HEK293 (cell line): Measurements from ENCODE around the gene NCKAP1.

ENCODE experiments used
- CTCF ChIA-PET: fragments of 350-600 bp; formaldehyde crosslinking; extraction: SDS; loops from one replicate; lab custom pipeline; 2021; ENCODE audit warnings: antibody characterized with exemption; lab: Yijun Ruan, JAX
- POLR2A ChIA-PET: fragments of 300-600 bp; formaldehyde crosslinking; extraction: SDS; loops from one replicate; lab custom pipeline; 2020; ENCODE audit warnings: antibody characterized with exemption, inconsistent platforms; lab: Yijun Ruan, JAX
- H3K27ac ChIP-seq: fragments of 200-500 bp; sonication (Bioruptor generic); 2 replicates; pipeline ENCODE4 v1.5.1; 2014; ENCODE audit warnings: low read depth, low read length, control low read depth, inconsistent platforms; ENCODE audit errors: extremely low read depth
- H3K36me3 ChIP-seq, 2 experiments: fragments of 200-500 bp in 1 of 2; sonication (Bioruptor generic) in 1 of 2; 1 replicate in 1 of 2; 2 replicates in 1 of 2; pipeline ENCODE4 v1.5.1; 2014 to 2017; ENCODE audit warnings: inconsistent platforms in 2 of 2, low read length in 2 of 2; ENCODE audit not compliant: control insufficient read depth in 2 of 2, insufficient read depth in 1 of 2
- H3K4me1 ChIP-seq: fragments of 200-500 bp; sonication (Bioruptor generic); 2 replicates; pipeline ENCODE4 v1.5.1; 2014; ENCODE audit warnings: mild to moderate bottlenecking, low read length, inconsistent platforms; ENCODE audit not compliant: control insufficient read depth, insufficient read depth
- H3K4me3 ChIP-seq: 2 replicates; pipeline ENCODE4 v1.5.1; 2011; ENCODE audit warnings: low read depth, mild to moderate bottlenecking, control low read depth, low read length, moderate library complexity
- H3K9me3 ChIP-seq: fragments of 200-500 bp; sonication (Bioruptor generic); 2 replicates; pipeline ENCODE4 v1.5.1; 2014; ENCODE audit warnings: low read depth, low read length, inconsistent platforms; ENCODE audit not compliant: control insufficient read depth, insufficient read depth
- EGR2 ChIP-seq: fragments of 450-650 bp; formaldehyde crosslinking; IDR thresholded peaks from 2 replicates; pipeline ENCODE4 v1.5.1; 2016; ENCODE audit warnings: low read depth, missing biosample characterization, missing genetic modification characterization
- GLIS2 ChIP-seq: fragments of 450-650 bp; formaldehyde crosslinking; IDR thresholded peaks from 2 replicates; pipeline ENCODE4 v1.5.1; 2016; ENCODE audit warnings: missing biosample characterization, missing genetic modification characterization
- MEIS1 ChIP-seq: sonication (generic); formaldehyde crosslinking; IDR thresholded peaks from 2 replicates; pipeline ENCODE4 v1.8.1; 2022; ENCODE audit warnings: missing genetic modification reagents, mild to moderate bottlenecking, borderline replicate concordance
- MZF1 ChIP-seq: fragments of 450-650 bp; formaldehyde crosslinking; IDR thresholded peaks from 2 replicates; pipeline ENCODE4 v1.5.1; 2017; ENCODE audit warnings: missing biosample characterization, missing genetic modification characterization, borderline replicate concordance
- RBAK ChIP-seq: fragments of 450-650 bp; formaldehyde crosslinking; IDR thresholded peaks from 2 replicates; pipeline ENCODE4 v1.5.1; 2016; ENCODE audit warnings: missing biosample characterization, missing genetic modification characterization
- SP2 ChIP-seq: fragments of 450-650 bp; formaldehyde crosslinking; IDR thresholded peaks from 2 replicates; pipeline ENCODE4 v1.5.1; 2016; ENCODE audit warnings: missing biosample characterization, missing genetic modification characterization
- SP3 ChIP-seq: fragments of 450-650 bp; formaldehyde crosslinking; IDR thresholded peaks from 2 replicates; pipeline ENCODE4 v1.5.1; 2016; ENCODE audit warnings: missing biosample characterization, missing genetic modification characterization
- ZFP3 ChIP-seq: fragments of 450-650 bp; formaldehyde crosslinking; IDR thresholded peaks from 2 replicates; pipeline ENCODE4 v1.5.1; 2016; ENCODE audit warnings: low read depth, missing biosample characterization, missing genetic modification characterization
- ZIC2 ChIP-seq: fragments of 450-650 bp; formaldehyde crosslinking; IDR thresholded peaks from 2 replicates; pipeline ENCODE4 v1.5.1; 2016; ENCODE audit warnings: missing biosample characterization, missing genetic modification characterization
- ZNF157 ChIP-seq: fragments of 450-650 bp; formaldehyde crosslinking; IDR thresholded peaks from 2 replicates; pipeline ENCODE4 v1.5.1; 2016; ENCODE audit warnings: missing biosample characterization, missing genetic modification characterization
- ZNF16 ChIP-seq: fragments of 450-650 bp; formaldehyde crosslinking; IDR thresholded peaks from 2 replicates; pipeline ENCODE4 v1.5.1; 2016; ENCODE audit warnings: low read depth, missing biosample characterization, missing genetic modification characterization
- ZNF19 ChIP-seq: fragments of 450-650 bp; formaldehyde crosslinking; IDR thresholded peaks from 2 replicates; pipeline ENCODE4; 2016; ENCODE audit warnings: missing biosample characterization, missing genetic modification characterization, low read depth
- ZNF223 ChIP-seq: fragments of 450-650 bp; formaldehyde crosslinking; IDR thresholded peaks from 2 replicates; pipeline ENCODE4 v1.5.1; 2016; ENCODE audit warnings: missing biosample characterization, missing genetic modification characterization
- ZNF23 ChIP-seq: fragments of 450-650 bp; formaldehyde crosslinking; IDR thresholded peaks from 2 replicates; pipeline ENCODE4 v1.5.1; 2016; ENCODE audit warnings: missing biosample characterization, missing genetic modification characterization, borderline replicate concordance
- ZNF239 ChIP-seq: fragments of 450-650 bp; formaldehyde crosslinking; IDR thresholded peaks from 2 replicates; pipeline ENCODE4 v1.5.1; 2016; ENCODE audit warnings: missing biosample characterization, missing genetic modification characterization
- ZNF248 ChIP-seq: fragments of 450-650 bp; formaldehyde crosslinking; IDR thresholded peaks from 2 replicates; pipeline ENCODE4 v1.5.1; 2017; ENCODE audit warnings: missing biosample characterization, missing genetic modification characterization
- ZNF350 ChIP-seq: fragments of 450-650 bp; formaldehyde crosslinking; IDR thresholded peaks from 2 replicates; pipeline ENCODE4 v1.5.0; 2017; ENCODE audit warnings: missing biosample characterization, mild to moderate bottlenecking, missing genetic modification characterization
- ZNF366 ChIP-seq: fragments of 450-650 bp; formaldehyde crosslinking; conservative IDR thresholded peaks from 2 replicates; pipeline ENCODE4 v1.5.1; 2016; ENCODE audit warnings: missing biosample characterization, missing genetic modification characterization
- ZNF404 ChIP-seq: fragments of 450-650 bp; formaldehyde crosslinking; IDR thresholded peaks from 2 replicates; pipeline ENCODE4 v1.5.1; 2017; ENCODE audit warnings: missing biosample characterization, missing genetic modification characterization
- ZNF426 ChIP-seq: fragments of 450-650 bp; formaldehyde crosslinking; IDR thresholded peaks from 2 replicates; pipeline ENCODE4 v1.5.1; 2017; ENCODE audit warnings: missing biosample characterization, missing genetic modification characterization, mild to moderate bottlenecking, inconsistent platforms, moderate library complexity
- ZNF544 ChIP-seq: fragments of 450-650 bp; formaldehyde crosslinking; IDR thresholded peaks from 2 replicates; pipeline ENCODE4 v1.5.0; 2017; ENCODE audit warnings: missing biosample characterization, missing genetic modification characterization
- ZNF558 ChIP-seq: fragments of 450-650 bp; formaldehyde crosslinking; IDR thresholded peaks from 2 replicates; pipeline ENCODE4 v1.5.1; 2016; ENCODE audit warnings: missing biosample characterization, missing genetic modification characterization
- ZNF561 ChIP-seq: fragments of 450-650 bp; IDR thresholded peaks from 2 replicates; pipeline ENCODE4 v1.5.1; 2018; ENCODE audit warnings: missing biosample characterization, missing genetic modification characterization, borderline replicate concordance
- ZNF629 ChIP-seq: fragments of 450-650 bp; formaldehyde crosslinking; IDR thresholded peaks from 2 replicates; pipeline ENCODE4 v1.5.1; 2017; ENCODE audit warnings: missing biosample characterization, missing genetic modification characterization
- ZNF658 ChIP-seq: fragments of 450-650 bp; formaldehyde crosslinking; IDR thresholded peaks from 2 replicates; pipeline ENCODE4; 2016; ENCODE audit warnings: missing biosample characterization, missing genetic modification characterization
- ZNF660 ChIP-seq: fragments of 450-650 bp; IDR thresholded peaks from 2 replicates; pipeline ENCODE4 v1.5.1; 2018; ENCODE audit warnings: missing biosample characterization, mild to moderate bottlenecking, missing genetic modification characterization
- ZNF785 ChIP-seq: fragments of 450-650 bp; formaldehyde crosslinking; IDR thresholded peaks from 2 replicates; pipeline ENCODE4 v1.5.1; 2016; ENCODE audit warnings: missing biosample characterization, missing genetic modification characterization
- TF ChIP-seq, protein P1 (sequence below): fragments of 450-650 bp; formaldehyde crosslinking; IDR thresholded peaks from 2 replicates; pipeline ENCODE4 v1.5.1; 2016; ENCODE audit warnings: missing biosample characterization, missing genetic modification characterization
- TF ChIP-seq, protein P2 (sequence below): fragments of 450-650 bp; formaldehyde crosslinking; IDR thresholded peaks from 2 replicates; pipeline ENCODE4; 2016; ENCODE audit warnings: missing biosample characterization, missing genetic modification characterization
- TF ChIP-seq, protein P3 (sequence below): fragments of 450-650 bp; formaldehyde crosslinking; IDR thresholded peaks from 2 replicates; pipeline ENCODE4 v1.5.1; 2017; ENCODE audit warnings: missing biosample characterization, missing genetic modification characterization
- TF ChIP-seq, protein P4 (sequence below): fragments of 450-650 bp; formaldehyde crosslinking; IDR thresholded peaks from 2 replicates; pipeline ENCODE4 v1.5.1; 2016; ENCODE audit warnings: missing biosample characterization, missing genetic modification characterization

NCKAP1 gene

DNA sequence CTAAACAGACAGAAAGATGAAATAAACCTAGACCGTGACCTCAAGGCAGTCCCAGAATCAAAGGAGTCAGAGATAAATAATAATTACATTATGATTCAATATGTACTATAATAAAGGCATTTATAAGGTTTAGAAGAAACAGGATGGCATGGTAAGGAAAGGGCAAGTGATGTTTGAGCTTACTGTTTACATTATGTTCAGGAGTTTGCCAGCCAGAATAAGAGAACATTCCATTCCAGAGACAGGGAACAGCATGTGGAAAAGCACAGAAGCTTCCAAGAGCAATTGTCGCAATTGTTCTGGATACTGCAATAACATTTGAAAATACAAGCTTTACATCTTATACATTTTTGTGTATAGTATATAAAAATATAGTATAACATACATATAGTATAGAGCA, 121.8 kb downstream of the NCKAP1 start:
- Histone ChIP-seq H3K36me3 (peaks cover 0 to 27% of the 10 kb centered on the region in 2 experiments; a peak in 2 of 3 replicates), H3K4me1 (peaks cover 10% of the 10 kb centered on the region), H3K4me3 (no peak overlapping the region)
- TF ChIP-seq ZIC2 (tag by site-specific recombination): no peak
- TF ChIP-seq ZNF660: no peak
- TF ChIP-seq ZNF19 (tag by site-specific recombination): no peak
- TF ChIP-seq SP2 (tag by site-specific recombination): no peak
- TF ChIP-seq ZNF785: no peak
- no peak for TF ChIP-seq ZNF23 (tag by site-specific recombination)
- TF ChIP-seq ZNF404 (tag by site-specific recombination): no peak
- TF ChIP-seq ZFP3: no peak
- no peak for TF ChIP-seq ZNF561 (tag by site-specific recombination)
- TF ChIP-seq GLIS2 (tag by site-specific recombination): no peak
- no peak for TF ChIP-seq EGR2
- TF ChIP-seq ZNF558 (tag by site-specific recombination): no peak
- TF ChIP-seq MZF1 (tag by site-specific recombination): no peak
- no peak for TF ChIP-seq ZNF544 (tag by site-specific recombination)
- no peak for TF ChIP-seq ZNF239 (tag by site-specific recombination)
- no peak for TF ChIP-seq MEIS1 (CRISPR knock-in tag)
- no peak for TF ChIP-seq ZNF157 (tag by site-specific recombination)
- TF ChIP-seq ZNF350 (tag by site-specific recombination): no peak
- TF ChIP-seq ZNF248: no peak
- TF ChIP-seq, all 188 proteins: peak for 0
- Histone ChIP-seq H3K9me3 (no peaks in the 10 kb centered on the region), H3K27ac (no peak overlapping the region)
- CTCF ChIA-PET: interaction anchor here (0.5 to 0.9 kb wide), 3 partner anchors 49 to 418 kb away, joined by 4 to 5 read pairs (median 5); no protein-coding TSS in a partner anchor
- POLR2A ChIA-PET: interaction anchor here (0.6 kb wide), 1 partner anchor 14 kb away, joined by 5 read pairs; no protein-coding TSS in a partner anchor

DNA sequence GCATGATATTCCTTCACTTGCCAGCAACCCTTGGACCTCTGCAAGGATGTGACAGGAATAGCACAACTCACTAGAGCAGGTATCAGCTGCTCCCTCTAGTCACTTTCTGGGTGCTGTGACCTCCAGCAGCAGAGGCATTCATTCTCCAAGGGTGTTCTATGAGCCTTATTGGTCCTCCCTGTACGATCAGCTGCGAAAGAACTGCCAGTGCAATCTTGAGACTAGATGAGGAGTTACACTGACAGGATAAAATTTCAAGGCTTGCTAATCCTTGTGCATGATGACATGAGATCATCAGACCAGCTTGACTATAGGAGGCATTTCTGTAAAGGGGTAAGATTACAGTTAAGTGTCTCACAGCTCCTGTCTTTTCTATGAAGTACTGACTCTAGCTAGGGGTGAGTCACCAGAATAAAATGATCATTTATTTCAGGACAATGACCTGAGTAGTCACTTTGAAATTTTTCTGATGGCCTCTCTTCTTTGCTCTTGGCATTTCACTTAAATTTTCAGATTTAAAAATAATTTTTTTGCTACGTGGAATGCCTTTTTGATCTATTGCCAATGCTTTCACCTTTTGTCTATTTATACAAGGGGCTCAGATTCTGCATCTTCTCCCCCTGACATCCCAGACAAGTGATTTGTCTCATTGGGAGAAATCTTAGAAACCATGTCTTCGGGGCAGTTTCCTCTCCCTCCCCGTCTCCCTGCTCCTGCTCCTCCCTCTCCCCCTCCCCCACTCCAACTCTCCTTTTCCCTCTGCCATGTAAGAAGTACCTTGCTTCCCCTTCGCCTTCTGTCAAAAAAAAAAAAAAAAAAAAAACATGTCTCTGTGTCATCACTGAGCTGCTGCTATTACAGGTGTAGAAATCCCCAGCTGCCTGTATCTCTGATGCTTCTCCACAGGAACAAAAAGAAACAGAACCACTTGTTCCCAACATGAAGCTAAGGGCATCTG, 122.6 kb downstream of the NCKAP1 start:
- Histone ChIP-seq H3K4me3 (no peak overlapping the region), H3K4me1 (peaks cover 10% of the 10 kb centered on the region), H3K36me3 (peaks cover 0 to 28% of the 10 kb centered on the region in 2 experiments; a peak in 2 of 3 replicates), H3K9me3 (no peaks in the 10 kb centered on the region), H3K27ac (no peak overlapping the region)
- ChIA-PET CTCF (interaction anchor here (0.5 to 1.5 kb wide), 3 partner anchors 32 to 419 kb away, joined by 3 to 5 read pairs (median 4); no protein-coding TSS in a partner anchor), POLR2A (interaction anchor here (0.6 kb wide), 1 partner anchor 15 kb away, joined by 5 read pairs; no protein-coding TSS in a partner anchor)
- TF ChIP-seq ZNF223 (no peak), RBAK (tag by site-specific recombination) (no peak), ZNF366 (tag by site-specific recombination) (peak; percentile 95), ZNF248 (no peak), ZNF404 (tag by site-specific recombination) (no peak), ZNF426 (tag by site-specific recombination) (no peak), ZNF658 (no peak), ZNF629 (peak; percentile 91), ZNF16 (tag by site-specific recombination) (no peak), SP3 (tag by site-specific recombination) (no peak)
- TF ChIP-seq, protein P1, sequence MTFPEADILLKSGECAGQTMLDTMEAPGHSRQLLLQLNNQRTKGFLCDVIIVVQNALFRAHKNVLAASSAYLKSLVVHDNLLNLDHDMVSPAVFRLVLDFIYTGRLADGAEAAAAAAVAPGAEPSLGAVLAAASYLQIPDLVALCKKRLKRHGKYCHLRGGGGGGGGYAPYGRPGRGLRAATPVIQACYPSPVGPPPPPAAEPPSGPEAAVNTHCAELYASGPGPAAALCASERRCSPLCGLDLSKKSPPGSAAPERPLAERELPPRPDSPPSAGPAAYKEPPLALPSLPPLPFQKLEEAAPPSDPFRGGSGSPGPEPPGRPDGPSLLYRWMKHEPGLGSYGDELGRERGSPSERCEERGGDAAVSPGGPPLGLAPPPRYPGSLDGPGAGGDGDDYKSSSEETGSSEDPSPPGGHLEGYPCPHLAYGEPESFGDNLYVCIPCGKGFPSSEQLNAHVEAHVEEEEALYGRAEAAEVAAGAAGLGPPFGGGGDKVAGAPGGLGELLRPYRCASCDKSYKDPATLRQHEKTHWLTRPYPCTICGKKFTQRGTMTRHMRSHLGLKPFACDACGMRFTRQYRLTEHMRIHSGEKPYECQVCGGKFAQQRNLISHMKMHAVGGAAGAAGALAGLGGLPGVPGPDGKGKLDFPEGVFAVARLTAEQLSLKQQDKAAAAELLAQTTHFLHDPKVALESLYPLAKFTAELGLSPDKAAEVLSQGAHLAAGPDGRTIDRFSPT (tag by site-specific recombination): peak; percentile 90
- TF ChIP-seq, protein P2, sequence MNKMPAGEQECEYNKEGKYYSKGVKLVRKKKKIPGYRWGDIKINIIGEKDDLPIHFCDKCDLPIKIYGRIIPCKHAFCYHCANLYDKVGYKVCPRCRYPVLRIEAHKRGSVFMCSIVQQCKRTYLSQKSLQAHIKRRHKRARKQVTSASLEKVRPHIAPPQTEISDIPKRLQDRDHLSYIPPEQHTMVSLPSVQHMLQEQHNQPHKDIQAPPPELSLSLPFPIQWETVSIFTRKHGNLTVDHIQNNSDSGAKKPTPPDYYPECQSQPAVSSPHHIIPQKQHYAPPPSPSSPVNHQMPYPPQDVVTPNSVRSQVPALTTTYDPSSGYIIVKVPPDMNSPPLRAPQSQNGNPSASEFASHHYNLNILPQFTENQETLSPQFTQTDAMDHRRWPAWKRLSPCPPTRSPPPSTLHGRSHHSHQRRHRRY (tag by site-specific recombination): no peak
- TF ChIP-seq, protein P3, sequence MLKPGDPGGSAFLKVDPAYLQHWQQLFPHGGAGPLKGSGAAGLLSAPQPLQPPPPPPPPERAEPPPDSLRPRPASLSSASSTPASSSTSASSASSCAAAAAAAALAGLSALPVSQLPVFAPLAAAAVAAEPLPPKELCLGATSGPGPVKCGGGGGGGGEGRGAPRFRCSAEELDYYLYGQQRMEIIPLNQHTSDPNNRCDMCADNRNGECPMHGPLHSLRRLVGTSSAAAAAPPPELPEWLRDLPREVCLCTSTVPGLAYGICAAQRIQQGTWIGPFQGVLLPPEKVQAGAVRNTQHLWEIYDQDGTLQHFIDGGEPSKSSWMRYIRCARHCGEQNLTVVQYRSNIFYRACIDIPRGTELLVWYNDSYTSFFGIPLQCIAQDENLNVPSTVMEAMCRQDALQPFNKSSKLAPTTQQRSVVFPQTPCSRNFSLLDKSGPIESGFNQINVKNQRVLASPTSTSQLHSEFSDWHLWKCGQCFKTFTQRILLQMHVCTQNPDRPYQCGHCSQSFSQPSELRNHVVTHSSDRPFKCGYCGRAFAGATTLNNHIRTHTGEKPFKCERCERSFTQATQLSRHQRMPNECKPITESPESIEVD (tag by site-specific recombination): peak; percentile 81
- TF ChIP-seq, protein P4, sequence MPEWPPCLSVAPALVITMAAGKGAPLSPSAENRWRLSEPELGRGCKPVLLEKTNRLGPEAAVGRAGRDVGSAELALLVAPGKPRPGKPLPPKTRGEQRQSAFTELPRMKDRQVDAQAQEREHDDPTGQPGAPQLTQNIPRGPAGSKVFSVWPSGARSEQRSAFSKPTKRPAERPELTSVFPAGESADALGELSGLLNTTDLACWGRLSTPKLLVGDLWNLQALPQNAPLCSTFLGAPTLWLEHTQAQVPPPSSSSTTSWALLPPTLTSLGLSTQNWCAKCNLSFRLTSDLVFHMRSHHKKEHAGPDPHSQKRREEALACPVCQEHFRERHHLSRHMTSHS (tag by site-specific recombination): no peak
